Glomerular visceral epithelial cell (primary cell): ENCODE results near the gene RFX8.
A peak's percentile ranks its signal among the peaks of the same experiment; 100 is the strongest.
"Not testable (repeated sequence)": the region's sequence is repeated elsewhere in the genome, so short reads cannot be mapped to it uniquely, and the experiment has no call there.

Experiments used
- DNase-seq: peaks from one replicate; pipeline ENCODE4 v3.0.0-alpha.2; 2016; ENCODE audit errors: extremely low spot score

The RFX8 gene

DNA sequence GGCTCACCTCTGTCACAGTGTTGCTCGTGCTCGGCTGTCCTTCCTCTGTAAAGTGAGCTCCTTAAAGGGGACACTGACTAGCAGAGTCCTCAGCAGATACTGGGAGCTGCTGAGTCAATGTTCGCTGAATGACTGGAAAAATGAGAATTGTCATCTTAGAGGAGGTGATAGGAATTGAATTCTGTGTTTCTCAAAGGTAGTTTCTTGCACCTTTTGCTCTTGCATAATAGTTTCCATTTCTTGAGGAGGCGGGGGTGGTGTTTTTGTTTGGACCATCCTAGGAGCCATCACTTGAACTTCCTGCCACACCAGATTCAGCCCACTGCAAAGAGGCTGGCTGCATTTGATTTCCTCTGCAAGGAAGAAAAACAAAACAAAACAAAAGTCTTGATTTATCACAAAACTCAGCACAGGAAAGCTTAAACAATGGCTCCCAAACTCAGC, 11.4 kb upstream of the RFX8 start:
- no peak for DNase-seq

DNA sequence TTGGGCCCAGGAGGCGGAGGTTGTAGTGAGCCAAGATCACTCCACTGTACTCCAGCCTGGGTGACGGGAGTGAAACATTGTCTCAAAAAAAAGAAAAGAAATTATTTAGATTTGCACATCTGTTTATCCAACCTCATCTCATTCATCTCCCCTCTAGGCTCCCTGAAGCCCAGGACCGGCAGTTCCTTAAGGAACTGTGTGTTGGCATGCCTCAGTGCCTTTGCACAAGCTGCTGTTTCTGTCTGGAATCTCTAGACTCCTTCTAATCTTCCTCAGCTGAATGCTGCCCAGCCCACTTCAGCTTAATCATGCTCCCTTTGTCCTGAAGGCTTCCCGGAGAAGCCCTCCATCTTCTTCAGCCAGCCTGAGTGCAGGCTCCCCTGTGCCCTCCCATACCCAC, 10.9 kb upstream of the RFX8 start:
- DNase-seq: no peak

DNA sequence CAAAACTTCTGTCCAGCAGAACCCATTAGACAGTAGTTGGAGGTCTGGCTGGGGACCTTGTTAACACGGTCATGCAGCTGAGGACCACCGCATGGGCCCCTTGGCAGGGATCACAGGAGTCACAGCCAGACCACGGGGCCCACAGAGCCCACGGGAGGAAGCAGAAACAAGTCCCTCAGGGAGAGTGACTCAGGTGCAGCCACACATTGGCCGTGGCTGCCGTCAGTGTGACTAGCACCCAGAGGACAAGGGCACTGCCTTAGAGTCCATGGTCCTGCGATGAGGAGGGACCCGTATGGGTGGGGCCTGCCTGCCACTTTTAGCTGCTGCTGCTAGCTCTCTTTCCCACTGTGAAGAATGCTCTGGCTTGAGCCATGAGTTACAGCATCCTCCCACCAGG, 5.9 kb upstream of the RFX8 start:
- DNase-seq: no peak

DNA sequence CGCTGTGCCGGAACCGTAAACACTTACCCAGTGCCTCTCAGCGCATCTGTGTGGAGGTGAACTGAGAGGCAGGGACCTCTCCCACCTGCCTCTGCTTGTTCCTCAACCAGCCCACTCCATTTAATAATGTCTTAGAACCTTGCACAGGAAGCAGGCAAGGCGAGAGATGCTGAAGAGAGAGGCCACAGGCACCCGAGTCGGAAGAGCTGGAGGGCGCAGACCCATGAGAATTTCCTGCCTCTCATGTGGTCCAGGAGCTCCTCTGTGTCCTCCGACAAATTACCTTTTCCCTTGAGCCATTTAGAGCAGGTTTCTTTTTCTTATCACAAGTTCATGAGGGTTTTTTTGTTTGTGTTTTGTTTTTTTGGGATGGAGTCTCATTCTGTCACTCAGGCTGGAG, 4.9 kb upstream of the RFX8 start:
- no peak for DNase-seq

DNA sequence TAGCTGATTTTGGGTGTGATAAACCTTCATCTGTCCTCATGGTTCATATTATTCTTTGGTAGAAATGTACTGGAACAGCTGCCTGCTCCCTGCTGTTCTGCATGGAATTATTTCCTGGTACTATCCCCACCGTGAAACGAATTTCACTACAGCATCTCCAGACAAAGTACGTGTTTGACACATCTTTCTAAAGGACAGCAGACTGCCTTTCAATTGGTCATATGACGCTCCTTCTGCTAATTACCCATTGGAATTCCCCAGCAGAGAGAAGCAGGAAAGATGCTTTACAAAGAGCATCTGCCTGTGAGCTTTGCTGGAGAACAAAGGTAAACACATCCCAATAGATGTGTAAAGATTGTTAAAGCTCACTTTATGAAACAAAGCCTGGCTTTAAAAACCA, 4.4 kb upstream of the RFX8 start:
- DNase-seq: no peak

DNA sequence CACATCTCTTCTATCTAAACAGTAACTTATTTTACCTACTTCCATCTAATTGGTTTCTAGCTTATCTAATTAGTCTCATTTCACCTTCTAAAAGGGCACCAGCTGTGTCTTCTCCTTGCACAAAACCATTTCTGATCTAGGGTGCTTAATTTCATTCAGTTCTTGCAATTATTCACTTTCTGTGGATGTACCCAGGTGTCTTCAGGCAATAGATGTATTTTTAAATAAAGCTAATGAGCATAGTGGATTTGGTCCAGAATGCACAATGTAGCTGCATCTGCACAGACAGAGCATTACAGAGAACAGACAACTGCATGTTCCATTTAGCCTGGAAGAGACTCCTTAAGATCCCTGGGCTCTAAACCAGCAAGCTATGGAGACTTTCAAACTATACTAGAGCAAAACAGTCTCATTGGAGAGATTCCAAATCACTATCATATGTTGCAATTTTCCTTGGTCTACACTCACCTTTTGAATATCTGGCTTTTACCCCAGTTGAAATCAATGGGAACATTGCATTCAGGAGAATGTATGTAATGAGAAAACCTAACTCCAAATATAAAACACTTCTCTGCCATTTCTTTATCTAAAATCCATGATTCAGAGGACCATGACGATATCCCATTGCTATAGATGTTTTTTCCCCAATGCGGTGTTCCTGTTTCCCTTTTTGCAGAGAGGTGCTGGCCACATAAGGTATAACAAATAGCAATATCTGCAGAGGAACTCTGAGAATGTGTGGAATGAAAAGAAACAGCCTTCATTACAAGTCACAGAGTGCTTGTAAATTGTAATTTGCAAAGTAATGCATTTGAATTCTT, 3.5 kb upstream of the RFX8 start:
- no peak for DNase-seq

DNA sequence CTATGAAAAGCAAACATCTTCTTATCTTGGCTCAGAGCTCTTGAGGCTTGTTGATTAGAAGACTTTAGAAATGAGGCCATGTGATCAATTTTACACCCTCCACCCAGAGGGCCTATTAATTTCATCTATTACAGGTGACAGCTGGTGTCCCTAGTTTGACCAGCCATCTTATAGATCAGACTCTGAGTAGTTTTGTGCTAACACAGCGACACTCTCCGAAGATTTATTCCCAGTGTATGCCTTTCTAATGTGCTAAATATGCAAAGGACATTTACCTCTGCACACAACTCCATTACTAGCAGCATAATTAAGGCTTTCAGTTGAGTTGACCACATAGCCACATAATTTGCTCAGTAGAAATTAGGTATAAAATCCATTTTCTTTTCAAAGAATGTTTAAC, 2.6 kb upstream of the RFX8 start:
- no peak for DNase-seq

DNA sequence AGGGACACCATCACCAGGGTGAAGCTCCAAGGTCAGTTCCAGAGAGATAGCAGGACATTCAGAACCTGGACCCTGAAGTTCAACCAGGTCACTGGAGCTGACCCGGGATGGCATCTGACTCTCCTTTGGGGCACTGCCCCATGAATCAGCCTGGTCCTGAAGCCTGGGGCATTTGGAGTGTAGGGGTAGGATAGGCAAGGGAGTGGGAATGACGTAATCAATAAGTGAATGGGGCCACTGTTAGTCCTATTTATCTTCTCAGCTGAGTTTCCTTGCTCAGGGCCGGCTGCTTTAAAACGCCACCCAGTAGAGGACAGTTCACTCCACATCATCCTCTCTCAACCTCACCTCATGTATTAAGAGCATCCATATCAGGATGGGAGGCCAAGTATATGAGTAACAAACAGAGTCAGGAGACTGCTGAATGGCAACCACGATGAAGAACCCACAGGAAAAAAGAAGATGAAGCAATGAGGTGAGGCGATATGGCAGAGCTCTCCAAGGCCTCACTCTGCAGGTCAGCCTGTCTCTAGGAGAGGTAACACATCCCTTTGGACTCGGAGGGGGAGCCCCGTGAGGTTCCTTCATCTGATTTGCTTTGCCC, 1.8 kb upstream of the RFX8 start:
- no peak for DNase-seq

DNA sequence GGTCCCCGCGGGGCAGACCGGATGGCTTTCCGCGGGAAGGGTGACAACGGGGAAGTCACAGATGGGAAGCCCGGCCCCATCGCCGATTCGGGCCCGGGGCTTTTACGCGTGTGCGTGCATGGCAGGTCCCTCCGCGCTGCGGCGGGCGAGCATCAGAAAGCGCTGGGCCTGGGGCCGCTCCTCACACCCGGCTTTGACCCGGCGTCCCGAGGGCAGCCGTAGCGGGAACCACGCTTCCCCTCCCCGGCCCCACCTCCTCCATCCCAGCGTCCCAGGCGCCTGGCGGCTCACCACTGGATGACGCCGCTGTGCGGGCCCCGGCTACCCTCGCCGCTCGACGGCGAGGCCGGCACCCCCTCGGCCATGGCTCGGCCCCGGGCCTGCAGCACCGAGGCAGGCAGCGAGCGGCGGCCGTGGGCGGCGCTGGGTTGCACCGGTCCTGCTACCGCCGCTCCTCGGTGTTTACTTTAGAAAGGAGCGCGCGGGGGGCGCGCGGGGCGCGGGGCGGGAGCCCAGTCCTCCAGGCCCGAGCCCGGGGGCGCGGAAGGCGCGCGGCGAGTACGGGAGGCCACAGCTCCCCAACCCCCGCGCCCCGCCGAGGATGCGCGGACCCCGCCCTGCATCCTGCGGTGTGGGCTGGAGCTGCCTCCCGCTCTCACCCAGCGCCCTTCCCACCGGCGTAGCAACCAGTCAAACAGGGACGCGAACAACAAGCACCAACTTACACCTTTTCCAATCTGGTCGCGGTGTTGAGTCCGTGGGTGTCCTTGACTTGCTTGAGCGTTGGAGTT, 806 bp downstream of the RFX8 start:
- no peak for DNase-seq

DNA sequence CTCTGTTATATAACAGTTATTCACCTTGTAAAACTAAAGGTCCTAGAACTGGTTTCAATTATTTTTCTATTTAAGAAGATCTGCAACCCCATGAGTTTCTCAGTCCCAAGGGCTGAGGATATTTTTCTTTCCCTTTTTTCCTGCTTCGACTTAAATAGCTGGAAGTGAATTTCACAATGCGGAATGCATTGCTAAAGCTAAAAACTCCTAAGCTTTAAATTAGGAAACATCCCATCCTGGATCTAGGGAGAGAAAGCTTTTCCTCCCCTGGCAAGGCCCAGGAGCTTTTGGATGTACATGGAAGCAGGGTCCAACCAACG, 1.4 kb downstream of the RFX8 start:
- no peak for DNase-seq

DNA sequence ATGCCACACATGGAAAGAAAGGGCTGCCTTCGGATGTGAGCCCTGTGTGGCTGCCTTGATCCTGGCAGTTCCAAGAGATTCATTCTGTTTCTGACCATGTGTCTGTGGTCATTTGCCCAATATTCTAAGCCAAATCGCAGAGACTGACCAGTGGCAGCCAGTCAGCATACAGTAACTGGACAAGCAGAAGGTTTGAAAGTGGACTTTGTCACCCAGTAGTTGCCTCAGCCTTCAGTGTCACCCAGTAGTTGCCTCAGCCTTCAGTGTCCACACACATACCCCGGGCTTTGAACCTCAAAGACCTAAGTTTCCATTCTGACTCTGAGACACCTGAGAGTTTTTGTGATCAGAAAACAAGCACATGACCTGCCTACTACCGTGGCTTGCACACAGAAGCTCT, 5.0 kb downstream of the RFX8 start:
- DNase-seq: no peak

DNA sequence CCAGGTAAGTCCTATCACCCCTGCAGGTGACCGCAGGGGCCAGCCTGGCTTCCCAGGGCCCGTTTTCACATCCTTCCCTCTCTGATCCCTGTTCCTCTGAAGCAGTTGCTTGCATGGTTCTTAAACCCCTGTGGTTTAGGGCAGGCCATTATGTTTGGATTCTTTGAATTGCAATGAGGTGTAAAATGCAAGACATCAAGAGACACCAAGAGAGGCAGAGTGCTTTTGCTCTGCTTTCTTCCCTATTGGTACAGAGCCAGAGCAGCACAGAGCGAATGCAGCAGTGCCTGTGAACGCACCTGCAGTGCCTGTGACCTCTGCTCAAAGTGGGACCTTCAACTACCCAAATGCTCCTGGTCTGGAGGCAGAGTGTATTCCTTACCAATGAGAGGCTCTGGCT, 7.6 kb downstream of the RFX8 start:
- no peak for DNase-seq

DNA sequence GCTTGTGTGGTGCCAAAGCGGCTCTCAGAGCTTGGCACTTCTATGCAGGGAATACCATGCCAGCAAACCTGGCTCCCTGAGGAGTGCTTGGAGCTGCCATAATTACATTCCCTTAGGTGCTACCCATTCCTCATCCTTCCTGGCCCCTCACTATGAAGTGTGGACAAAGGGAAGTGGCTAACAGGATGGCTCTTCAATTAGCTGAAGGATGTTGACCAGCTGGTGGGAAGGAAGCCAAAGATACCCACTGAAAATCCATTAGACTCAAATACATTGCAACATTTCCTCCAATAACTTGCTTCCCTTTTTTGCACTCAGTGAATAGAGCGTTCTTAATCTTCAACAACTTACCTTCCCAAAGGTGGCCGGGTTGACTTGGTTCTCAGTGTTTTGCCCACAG, 8.5 kb downstream of the RFX8 start:
- no peak for DNase-seq

DNA sequence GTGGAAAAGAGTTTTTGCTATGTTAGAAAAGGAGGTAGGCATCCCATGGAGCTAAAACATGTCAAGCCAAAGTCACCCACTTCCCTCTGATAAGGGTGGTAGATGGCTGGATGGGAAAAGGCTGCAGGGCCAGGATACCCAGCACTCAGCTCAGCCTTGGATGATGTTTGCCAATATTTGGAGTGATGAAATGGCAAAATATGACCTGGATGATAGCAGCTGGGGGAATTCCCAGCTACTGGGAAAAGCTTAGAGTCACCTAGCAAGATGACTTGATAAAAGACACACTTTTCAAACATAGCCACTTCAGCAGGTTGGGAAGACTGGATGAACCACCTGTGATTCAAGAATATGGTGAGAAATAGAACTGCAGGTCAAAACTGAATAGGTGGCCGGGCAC, 10.1 kb downstream of the RFX8 start:
- DNase-seq: no peak

DNA sequence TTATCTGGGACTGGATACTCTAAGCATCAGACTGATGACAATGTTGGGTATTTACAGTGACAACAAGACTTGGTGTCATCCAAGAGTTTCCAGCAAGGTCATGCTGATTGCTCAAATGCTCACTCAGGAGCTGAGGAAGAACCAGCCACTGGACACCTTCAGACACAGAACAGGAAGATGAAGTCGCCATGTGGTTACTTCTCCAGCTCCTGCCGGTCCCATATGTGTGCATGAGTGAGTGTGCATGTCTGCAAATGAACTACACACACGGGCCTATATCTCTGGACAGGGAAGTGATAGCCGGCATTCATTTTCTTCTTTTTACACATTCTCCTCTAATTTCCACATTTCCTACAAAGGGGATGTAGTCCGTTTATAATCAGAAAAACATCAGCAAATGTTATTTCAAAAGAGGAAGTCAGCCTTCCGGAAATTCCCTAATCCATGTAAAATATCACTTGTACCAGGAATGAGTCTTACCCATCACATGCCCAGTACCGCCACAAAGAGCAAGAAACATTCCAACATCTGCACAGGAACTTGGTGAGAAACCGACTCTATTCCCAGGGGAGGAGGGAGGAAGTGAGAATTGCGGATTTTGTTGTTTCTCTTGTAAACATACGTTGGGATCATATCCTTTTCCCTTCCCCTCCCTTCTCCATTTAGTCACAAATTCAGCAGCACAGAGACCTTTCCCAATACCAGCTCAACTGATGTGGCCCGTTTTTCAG, 10.8 kb downstream of the RFX8 start:
- DNase-seq: peak; percentile 64

DNA sequence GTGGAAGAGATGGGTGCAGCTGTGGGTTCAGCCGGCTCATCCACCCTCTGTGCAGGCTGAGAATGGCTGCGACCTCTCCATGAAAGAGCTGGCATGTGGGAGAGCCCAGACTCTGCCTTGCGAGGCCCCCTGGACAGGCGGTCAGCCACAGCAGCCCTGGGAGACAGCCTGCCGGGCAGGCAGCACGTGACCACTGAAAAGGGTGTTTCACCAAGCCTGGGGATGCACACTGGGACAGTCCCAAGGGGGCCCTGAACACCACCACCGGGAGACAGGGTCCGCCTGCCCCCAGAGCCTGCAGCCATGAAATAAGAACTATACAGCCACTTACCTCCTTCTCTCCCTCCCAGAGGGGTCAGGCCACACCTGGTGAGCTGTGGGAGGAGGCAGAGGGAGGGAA, 11.5 kb downstream of the RFX8 start:
- no peak for DNase-seq

DNA sequence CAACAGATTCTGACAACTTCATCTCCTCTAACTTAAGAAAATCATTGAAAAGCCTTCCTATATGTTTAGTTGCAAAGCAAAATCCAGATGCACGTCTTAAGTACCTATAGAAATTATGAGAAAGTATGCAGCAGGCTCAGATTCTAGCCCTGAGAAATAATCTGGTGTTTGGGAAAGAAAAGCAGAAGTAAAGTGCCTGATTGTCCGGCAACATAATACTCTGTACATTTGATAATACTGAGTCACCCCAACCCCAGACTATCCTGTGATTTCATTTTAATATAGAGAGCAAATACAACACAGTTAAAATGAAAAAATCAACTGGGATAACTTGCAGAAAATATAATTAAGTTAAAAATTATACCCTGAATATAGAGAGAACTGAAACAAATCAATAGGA, 13.5 kb downstream of the RFX8 start:
- no peak for DNase-seq

DNA sequence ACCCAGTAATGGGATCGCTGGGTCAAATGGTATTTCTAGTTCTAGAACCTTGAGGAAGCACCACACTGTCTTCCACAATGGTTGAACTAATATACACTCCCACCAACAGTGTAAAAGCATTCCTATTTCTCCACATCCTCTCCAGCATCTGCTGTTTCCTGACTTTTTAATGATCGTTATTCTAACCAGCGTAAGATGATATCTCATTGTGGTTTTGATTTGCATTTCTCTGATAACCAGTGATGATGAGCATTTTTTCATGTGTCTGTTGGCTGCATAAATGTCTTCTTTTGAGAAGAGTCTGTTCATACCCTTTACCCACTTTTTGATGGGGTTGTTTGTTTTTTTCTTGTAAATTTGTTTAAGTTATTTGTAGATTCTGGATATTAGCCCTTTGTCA, 20.5 kb downstream of the RFX8 start:
- not testable (repeated sequence) for DNase-seq

DNA sequence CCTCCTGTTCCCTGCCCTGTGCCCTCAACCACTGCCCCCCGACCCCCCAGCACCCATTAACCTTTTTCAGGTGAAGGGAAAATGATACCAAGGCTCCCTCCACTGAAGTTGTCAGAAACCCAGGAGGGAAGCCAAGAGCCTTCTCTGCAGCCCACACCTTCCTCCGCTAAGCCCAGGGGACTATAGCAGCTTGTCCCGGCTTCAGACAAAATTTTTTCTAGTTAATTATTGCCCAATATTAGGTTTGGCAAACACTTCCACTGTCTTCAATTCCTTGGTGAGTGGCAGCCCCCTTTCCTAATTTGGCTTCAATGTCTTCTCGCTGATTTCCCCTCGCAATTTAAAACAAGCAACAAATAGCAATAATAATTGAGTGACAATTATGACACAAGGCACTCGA, 23.9 kb downstream of the RFX8 start:
- DNase-seq: no peak

DNA sequence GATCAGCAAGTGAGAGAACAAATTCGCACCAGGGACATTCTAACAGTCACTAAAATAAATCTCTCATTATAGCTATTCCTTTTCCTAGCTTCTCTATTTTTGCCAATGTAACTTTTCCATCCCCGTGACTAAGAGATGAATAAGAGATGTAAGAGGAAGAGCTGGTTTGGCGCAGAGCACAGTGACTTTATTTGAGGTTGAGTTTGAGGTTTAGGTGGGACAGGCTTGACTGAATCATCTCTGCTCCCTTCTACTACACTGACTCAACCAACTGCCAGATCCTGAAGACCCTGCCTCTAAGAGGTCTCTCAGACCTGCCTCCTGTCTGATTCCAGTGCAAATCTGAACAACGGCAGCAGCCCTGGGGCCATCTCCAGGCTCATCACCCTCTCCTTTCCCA, 28.0 kb downstream of the RFX8 start:
- peak; percentile 82 for DNase-seq

DNA sequence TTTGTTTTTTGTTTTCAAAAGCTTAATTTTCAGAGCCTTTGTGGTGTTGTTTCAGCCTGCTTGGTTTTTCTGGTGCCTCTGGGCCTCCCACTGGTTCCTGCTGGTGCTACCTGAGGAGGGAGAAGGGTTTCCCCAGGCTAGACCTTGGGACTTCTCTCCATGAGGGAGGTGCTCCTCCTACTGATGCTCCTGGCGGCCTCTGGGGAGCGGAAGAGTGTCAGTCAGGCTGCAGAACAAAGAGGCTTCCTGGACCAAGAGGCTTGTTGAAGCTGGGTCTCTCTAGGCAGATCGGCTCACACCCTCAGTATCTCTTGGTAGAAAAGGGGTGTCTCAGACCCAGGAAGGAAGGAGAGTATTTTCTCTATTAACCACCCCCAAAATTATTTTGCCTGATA, 32.2 kb downstream of the RFX8 start:
- no peak for DNase-seq

DNA sequence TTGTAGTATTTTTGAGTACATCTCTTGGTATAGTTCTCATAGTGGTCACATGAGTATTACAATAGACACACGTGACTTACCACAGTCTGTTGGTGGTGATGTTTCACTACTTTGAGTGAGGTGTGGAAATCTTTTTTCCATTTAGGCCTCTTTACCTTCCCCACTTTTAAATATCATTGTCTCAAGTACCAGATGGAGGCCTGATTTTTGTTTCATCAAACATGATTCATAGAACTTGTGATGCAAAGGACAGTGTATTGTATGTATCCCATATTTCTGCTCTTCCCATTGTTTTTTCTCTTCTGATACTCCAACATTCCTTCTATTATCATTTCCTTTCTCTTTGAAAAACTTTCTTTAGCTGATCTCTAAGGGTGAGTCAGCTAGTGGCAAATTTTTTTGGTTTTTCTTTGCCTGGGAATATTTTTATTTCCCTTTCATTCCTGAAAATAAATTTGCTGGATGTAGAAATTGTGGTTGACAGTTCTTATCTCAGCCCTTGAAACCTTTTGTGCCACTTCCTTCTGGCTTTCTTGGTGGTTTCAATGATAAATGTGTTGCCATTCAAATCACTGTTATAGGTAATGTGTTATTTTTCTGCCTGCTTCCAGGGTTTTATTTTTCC, 32.8 kb downstream of the RFX8 start:
- peak; percentile 67 for DNase-seq
